Measurements from ENCODE around the gene ASMTL.

GRCh38 chrX:1477229-1477628 is 24.5 kb upstream of the ASMTL start:
- TF ChIP-seq EZH2phosphoT487 (IDR thresholded peaks at IDR 0.05; ENCODE audit: low read depth, severe bottlenecking, unreplicated experiment) (no peak), CTCF (IDR thresholded peaks at IDR 0.05; ENCODE audit: poor library complexity) (no peak), EZH2 (IDR thresholded peaks at IDR 0.05; ENCODE audit: borderline replicate concordance) (no peak)

Measured in hepatocyte (in vitro differentiated cells).